Parathyroid adenoma (tissue), 2 donors: ENCODE data around the gene CHD9.
A peak's percentile ranks its signal among the peaks of the same experiment; 100 is the strongest.

Experiments
- H2AFZ ChIP-seq: fragments of 300-600 bp; sonication (generic); one replicate; pipeline ENCODE4 v1.7.0; 2017; ENCODE audit warnings: antibody characterized with exemption, mild to moderate bottlenecking
- H3K27ac ChIP-seq: fragments of 300-600 bp; sonication (generic); one replicate; pipeline ENCODE4 v1.7.0; 2017
- H3K27me3 ChIP-seq: fragments of 300-600 bp; sonication (generic); one replicate; pipeline ENCODE4 v1.7.0; 2017; ENCODE audit warnings: low read length; ENCODE audit not compliant: control insufficient read depth, insufficient read depth
- H3K36me3 ChIP-seq: fragments of 300-600 bp; sonication (generic); one replicate; pipeline ENCODE4 v1.7.0; 2017; ENCODE audit warnings: low read length; ENCODE audit not compliant: control insufficient read depth, insufficient read depth
- H3K4me1 ChIP-seq: fragments of 300-600 bp; sonication (generic); one replicate; pipeline ENCODE4 v1.7.0; 2017; ENCODE audit warnings: control low read depth
- H3K4me2 ChIP-seq: fragments of 300-600 bp; sonication (generic); one replicate; pipeline ENCODE4 v1.7.0; 2017; ENCODE audit warnings: low read length
- H3K4me3 ChIP-seq: fragments of 300-600 bp; sonication (generic); one replicate; pipeline ENCODE4 v1.7.0; 2017; ENCODE audit warnings: low read depth, low read length
- H3K79me2 ChIP-seq: fragments of 300-600 bp; sonication (generic); one replicate; pipeline ENCODE4 v1.7.0; 2017; ENCODE audit warnings: control low read depth
- H3K9ac ChIP-seq: fragments of 300-600 bp; sonication (generic); one replicate; pipeline ENCODE4 v1.7.0; 2017; ENCODE audit warnings: mild to moderate bottlenecking
- H3K9me3 ChIP-seq: fragments of 300-600 bp; sonication (generic); one replicate; pipeline ENCODE4 v1.7.0; 2017; ENCODE audit warnings: low read length; ENCODE audit not compliant: control insufficient read depth
- TF ChIP-seq, protein P1 (sequence below): fragments of 300-600 bp; sonication (generic); IDR thresholded peaks from one replicate; pipeline ENCODE4 v1.7.0; 2017; ENCODE audit warnings: antibody characterized with exemption, mild to moderate bottlenecking
- donor health status: primary hyperparathyroidism.

Gene CHD9

GRCh38 chr16:53092284-53092683, 37.5 kb downstream of the CHD9 start:
- no peak overlapping the region for H3K27ac ChIP-seq
- peaks cover 23% of the 10 kb centered on the region for H3K4me1 ChIP-seq

GRCh38 chr16:53093162-53093744, 38.5 kb downstream of the CHD9 start:
- H3K36me3 ChIP-seq, result no peaks in the 10 kb centered on the region
- TF ChIP-seq, protein P1, sequence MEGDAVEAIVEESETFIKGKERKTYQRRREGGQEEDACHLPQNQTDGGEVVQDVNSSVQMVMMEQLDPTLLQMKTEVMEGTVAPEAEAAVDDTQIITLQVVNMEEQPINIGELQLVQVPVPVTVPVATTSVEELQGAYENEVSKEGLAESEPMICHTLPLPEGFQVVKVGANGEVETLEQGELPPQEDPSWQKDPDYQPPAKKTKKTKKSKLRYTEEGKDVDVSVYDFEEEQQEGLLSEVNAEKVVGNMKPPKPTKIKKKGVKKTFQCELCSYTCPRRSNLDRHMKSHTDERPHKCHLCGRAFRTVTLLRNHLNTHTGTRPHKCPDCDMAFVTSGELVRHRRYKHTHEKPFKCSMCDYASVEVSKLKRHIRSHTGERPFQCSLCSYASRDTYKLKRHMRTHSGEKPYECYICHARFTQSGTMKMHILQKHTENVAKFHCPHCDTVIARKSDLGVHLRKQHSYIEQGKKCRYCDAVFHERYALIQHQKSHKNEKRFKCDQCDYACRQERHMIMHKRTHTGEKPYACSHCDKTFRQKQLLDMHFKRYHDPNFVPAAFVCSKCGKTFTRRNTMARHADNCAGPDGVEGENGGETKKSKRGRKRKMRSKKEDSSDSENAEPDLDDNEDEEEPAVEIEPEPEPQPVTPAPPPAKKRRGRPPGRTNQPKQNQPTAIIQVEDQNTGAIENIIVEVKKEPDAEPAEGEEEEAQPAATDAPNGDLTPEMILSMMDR, result no peak
- no peaks in the 10 kb centered on the region for H3K9me3 ChIP-seq
- H3K9ac ChIP-seq, result no peak overlapping the region
- no peak overlapping the region for H3K4me2 ChIP-seq
- peaks cover 22% of the 10 kb centered on the region for H3K79me2 ChIP-seq
- H3K4me3 ChIP-seq, result no peak overlapping the region
- peak overlapping the region; percentile 85 for H3K27ac ChIP-seq
- peaks cover 23% of the 10 kb centered on the region for H3K4me1 ChIP-seq
- no peaks in the 10 kb centered on the region for H3K27me3 ChIP-seq
- peak overlapping the region; percentile 90 for H2AFZ ChIP-seq

More at GRCh38 chr16:53092284-53092683, 37.5 kb downstream of the CHD9 start:
- Histone ChIP-seq H3K27me3 (no peaks in the 10 kb centered on the region), H2AFZ (no peak overlapping the region), H3K9ac (no peak overlapping the region), H3K4me2 (no peak overlapping the region), H3K4me3 (no peak overlapping the region), H3K36me3 (no peaks in the 10 kb centered on the region), H3K9me3 (no peaks in the 10 kb centered on the region), H3K79me2 (peaks cover 18% of the 10 kb centered on the region)
- TF ChIP-seq, protein P1, result no peak

- peaks cover 20% of the 10 kb centered on the region for H3K79me2 ChIP-seq
- TF ChIP-seq, protein P1, result no peak
- H3K9me3 ChIP-seq, result no peaks in the 10 kb centered on the region
- peak overlapping the region; percentile 90 for H2AFZ ChIP-seq
- H3K36me3 ChIP-seq, result no peaks in the 10 kb centered on the region
- H3K9ac ChIP-seq, result no peak overlapping the region
- H3K4me3 ChIP-seq, result no peak overlapping the region
- H3K4me1 ChIP-seq, result peaks cover 32% of the 10 kb centered on the region
- no peaks in the 10 kb centered on the region for H3K27me3 ChIP-seq
- H3K27ac ChIP-seq, result peak overlapping the region; percentile 85
- no peak overlapping the region for H3K4me2 ChIP-seq
Measured at GRCh38 chr16:53094013-53094630, 39.3 kb downstream of the CHD9 start.

DNA sequence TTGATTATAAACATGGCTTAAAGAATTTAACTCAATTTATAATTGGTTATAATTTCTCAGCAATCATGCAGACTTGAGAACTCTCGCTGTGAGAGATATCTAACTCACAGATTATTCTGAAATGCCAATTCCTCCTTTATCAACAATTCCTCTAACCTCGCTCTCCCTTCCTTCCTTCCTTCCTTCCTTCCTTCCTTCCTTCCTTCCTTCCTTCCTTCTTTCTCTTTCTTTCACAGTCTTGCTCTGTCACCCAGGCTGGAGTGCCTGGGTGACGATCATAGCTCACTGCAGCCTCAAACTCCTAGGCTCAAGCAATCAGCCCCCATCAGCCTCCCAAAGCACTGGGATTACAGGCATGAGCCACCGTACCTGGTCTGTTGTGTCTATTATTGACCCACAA, 42.4 kb downstream of the CHD9 start:
- Histone ChIP-seq H3K4me3 (no peak overlapping the region), H3K9me3 (no peaks in the 10 kb centered on the region), H3K4me1 (peaks cover 43% of the 10 kb centered on the region), H3K36me3 (no peaks in the 10 kb centered on the region), H3K27me3 (no peaks in the 10 kb centered on the region), H3K9ac (no peak overlapping the region), H3K79me2 (peaks cover 20% of the 10 kb centered on the region), H3K27ac (no peak overlapping the region), H2AFZ (no peak overlapping the region), H3K4me2 (no peak overlapping the region)
- TF ChIP-seq, protein P1, result no peak
